Gastrocnemius medialis (tissue), 4 donors: ENCODE data around the gene RXRB. TPM values are rescaled to one million over a fixed set of nuclear protein-coding genes. Genes with fewer than 3 reads are reported as not detected.

Source experiments
- ATAC-seq, 2 donors: fragments of 150-250 bp; one replicate each; pipeline ENCODE4 v1.9.1; 2016
- DNase-seq, 2 donors: peaks; one replicate each; pipeline ENCODE4 v3.0.0-alpha.2; 2019
- H3K27ac ChIP-seq, 4 donors: fragments of 200-600 bp; sonication (generic); 1 replicate in 1 of 4; 2 replicates in 3 of 4; pipeline ENCODE4 v1.5.1; 2016 to 2018; ENCODE audit warnings: mild to moderate bottlenecking in 2 of 4, moderate library complexity in 1 of 4
- H3K27me3 ChIP-seq, 3 donors: fragments of 200-600 bp; sonication (generic) in 2 of 3; 1 replicate in 1 of 3; 2 replicates in 2 of 3; pipeline versions ENCODE4 v1.5.1 to v1.6.0; 2016 to 2019; ENCODE audit warnings: mild to moderate bottlenecking in 1 of 3, moderate library complexity in 1 of 3
- H3K36me3 ChIP-seq, 2 donors: fragments of 200-600 bp; sonication (generic) in 1 of 2; one replicate each; pipeline ENCODE4 v1.5.1; 2017 to 2018
- H3K4me1 ChIP-seq, 2 donors: fragments of 200-600 bp; sonication (generic) in 1 of 2; one replicate each; pipeline ENCODE4 v1.5.1; 2016 to 2017; ENCODE audit warnings: mild to moderate bottlenecking in 2 of 2
- H3K4me3 ChIP-seq, 4 donors: fragments of 200-600 bp; sonication (generic) in 3 of 4; 1 replicate in 1 of 4; 2 replicates in 3 of 4; pipeline ENCODE4 v1.5.1; 2016 to 2019; ENCODE audit warnings: mild to moderate bottlenecking in 2 of 4
- H3K9me3 ChIP-seq, 3 donors: fragments of 200-600 bp; sonication (generic) in 2 of 3; 1 replicate in 1 of 3; 2 replicates in 2 of 3; pipeline ENCODE4 v1.5.1; 2016 to 2019
- CTCF ChIP-seq, 5 experiments: fragments of 450-650 bp in 3 of 5; fragments of 200-600 bp in 2 of 5; sonication (generic) in 2 of 5; IDR thresholded peaks in 4 of 5; conservative IDR thresholded peaks in 1 of 5; 1 replicate in 4 of 5; 2 replicates in 1 of 5; pipeline ENCODE4 v1.5.1; 2016 to 2019; ENCODE audit warnings: antibody characterized with exemption in 5 of 5, mild to moderate bottlenecking in 3 of 5, moderate library complexity in 3 of 5
- POLR2A ChIP-seq, 2 donors: fragments of 450-650 bp; IDR thresholded peaks; one replicate each; pipeline ENCODE4 v1.6.1; 2017; ENCODE audit warnings: antibody characterized with exemption in 2 of 2, mild to moderate bottlenecking in 2 of 2, moderate library complexity in 2 of 2
- in situ Hi-C, 4 donors: fragments of 200-750 bp; cut with MboI; loops; one replicate each; pipeline versions ENCODE4 v1.15.0 to v1.8.0; 2017; ENCODE audit warnings: low sequenced_read_pairs in 4 of 4
- intact Hi-C: fragments of 100-400 bp; cut with DNase I; formaldehyde crosslinking; loops from one replicate; pipeline ENCODE4 v1.15.1; 2023; ENCODE audit warnings: low total_unique reads
- total RNA-seq, 4 donors: library from RNA; depleted of rRNA; stranded (reverse); fragments of >200 nt; gene quantifications; one replicate each; pipeline versions ENCODE4 v1.1.0 to v1.2.3, GENCODE V29; 2016

Gene RXRB
- total RNA-seq, 4 donors from 2014 or later = 20.8 to 38.4 (median 24.6) TPM

DNA sequence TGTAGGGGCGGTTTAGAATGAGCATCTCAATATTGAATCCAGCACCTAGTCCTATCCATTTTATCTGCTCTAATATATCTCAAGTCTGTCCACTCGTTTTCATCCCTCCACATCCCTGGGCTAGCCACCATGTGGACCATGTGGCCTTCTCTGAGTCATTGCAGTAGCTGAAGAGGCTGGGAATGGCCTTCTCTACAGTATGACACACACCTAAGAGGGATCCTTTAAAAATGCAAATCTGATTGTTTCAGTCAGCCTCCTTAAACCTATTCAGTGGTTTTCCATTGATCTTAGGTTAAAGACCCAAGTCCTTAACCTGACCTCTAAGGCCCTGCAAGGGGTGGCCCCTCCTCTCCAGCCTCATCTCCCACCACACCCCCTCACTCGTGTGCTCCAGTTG lies 17.2 kb upstream of the RXRB start:
- no peak for DNase-seq
- no peak overlapping the region for H3K27ac ChIP-seq
- no peak for TF ChIP-seq POLR2A (IDR thresholded peaks at IDR 0.05)
- no peak for TF ChIP-seq CTCF (IDR thresholded peaks at IDR 0.05 in 4 of 5, conservative IDR thresholded peaks at IDR 0.05 in 1 of 5)
- in situ Hi-C loops = no loop called here
- peaks cover 0 to 2% (median 0%) of the 10 kb centered on the region in 3 donors for H3K27me3 ChIP-seq
- H3K36me3 ChIP-seq = no peaks in the 10 kb centered on the region
- intact Hi-C loops = no loop called here
- no peaks in the 10 kb centered on the region for H3K9me3 ChIP-seq
- no peak for ATAC-seq
- H3K4me3 ChIP-seq = no peak overlapping the region
- H3K4me1 ChIP-seq = peaks cover 12 to 14% of the 10 kb centered on the region in 2 donors

GRCh38 chr6:33217246-33217645 lies 16.8 kb upstream of the RXRB start:
- Histone ChIP-seq H3K4me3 (no peak overlapping the region), H3K4me1 (peaks cover 15 to 17% of the 10 kb centered on the region in 2 donors), H3K27ac (no peak overlapping the region), H3K27me3 (peaks cover 0 to 2% (median 0%) of the 10 kb centered on the region in 3 donors), H3K9me3 (no peaks in the 10 kb centered on the region), H3K36me3 (no peaks in the 10 kb centered on the region)
- in situ Hi-C loops (no loop called here), intact Hi-C loops (no loop called here)
- DNase-seq = no peak
- no peak for ATAC-seq
- TF ChIP-seq CTCF (IDR thresholded peaks at IDR 0.05 in 4 of 5, conservative IDR thresholded peaks at IDR 0.05 in 1 of 5) (no peak), POLR2A (IDR thresholded peaks at IDR 0.05) (no peak)

GRCh38 chr6:33216117-33216649 lies 15.7 kb upstream of the RXRB start:
- TF ChIP-seq CTCF (IDR thresholded peaks at IDR 0.05 in 4 of 5, conservative IDR thresholded peaks at IDR 0.05 in 1 of 5) (no peak), POLR2A (IDR thresholded peaks at IDR 0.05) (no peak)
- intact Hi-C loops (no loop called here), in situ Hi-C loops (no loop called here)
- Histone ChIP-seq H3K4me1 (peaks cover 15 to 17% of the 10 kb centered on the region in 2 donors), H3K4me3 (no peak overlapping the region), H3K27ac (no peak overlapping the region), H3K27me3 (peaks cover 0 to 2% (median 0%) of the 10 kb centered on the region in 3 donors), H3K36me3 (no peaks in the 10 kb centered on the region), H3K9me3 (no peaks in the 10 kb centered on the region)
- ATAC-seq (no peak), DNase-seq (no peak)

DNA sequence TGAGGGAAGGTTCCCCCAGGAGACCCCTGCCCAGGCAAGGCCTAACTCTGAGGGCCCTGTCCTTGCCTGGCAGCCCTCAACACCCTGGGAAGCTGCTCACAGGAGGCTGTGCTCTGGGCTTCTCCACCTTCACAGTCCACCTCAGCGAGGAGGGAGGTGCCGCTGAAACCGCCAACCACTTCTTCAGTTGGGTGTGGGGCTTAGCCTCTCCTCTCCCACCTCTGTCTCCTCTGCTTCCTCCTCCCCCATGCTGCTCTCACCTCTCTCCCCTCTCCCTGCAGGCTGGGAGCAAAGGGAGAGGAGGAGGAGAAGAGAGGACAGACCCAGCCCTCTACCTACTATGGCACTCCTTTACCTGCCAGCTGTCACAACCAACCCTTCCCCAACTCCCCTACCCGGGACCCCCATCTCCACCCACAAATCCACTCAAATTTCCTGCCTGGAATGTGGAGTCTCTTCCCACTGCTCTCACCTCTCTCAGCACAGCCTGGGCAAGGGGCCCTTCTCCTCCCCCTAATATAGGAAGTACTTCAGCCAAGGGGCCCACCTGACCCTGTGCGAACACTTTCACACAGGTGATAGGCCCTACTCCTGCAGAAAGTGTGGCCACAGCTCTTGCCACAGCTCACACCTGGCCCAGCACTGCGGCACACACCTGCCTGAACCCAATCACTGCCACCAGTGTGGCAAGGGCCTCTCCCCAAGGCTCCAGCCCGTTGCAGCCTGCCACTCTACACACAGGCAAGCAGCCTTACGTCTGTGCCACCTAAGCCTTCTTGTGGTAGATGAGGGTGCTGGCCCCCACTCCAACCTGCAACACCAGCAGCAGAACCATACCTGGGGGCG lies 15.0 kb upstream of the RXRB start:
- H3K9me3 ChIP-seq = no peaks in the 10 kb centered on the region
- H3K27me3 ChIP-seq = peaks cover 0 to 2% (median 0%) of the 10 kb centered on the region in 3 donors
- H3K27ac ChIP-seq = no peak overlapping the region
- in situ Hi-C loops = no loop called here
- no peak for TF ChIP-seq POLR2A (IDR thresholded peaks at IDR 0.05)
- no peak for TF ChIP-seq CTCF (IDR thresholded peaks at IDR 0.05 in 4 of 5, conservative IDR thresholded peaks at IDR 0.05 in 1 of 5)
- no peak overlapping the region for H3K4me3 ChIP-seq
- intact Hi-C loops = no loop called here
- peaks cover 15 to 17% of the 10 kb centered on the region in 2 donors for H3K4me1 ChIP-seq
- DNase-seq (no peak), ATAC-seq (no peak)
- H3K36me3 ChIP-seq = peaks cover 0 to 5% of the 10 kb centered on the region in 2 donors
